WTC11 (cell line): ENCODE measurements around the gene SLC31A2.

Source experiments
- ELF4 ChIP-seq: sonication (generic); formaldehyde crosslinking; IDR thresholded peaks from 2 replicates; pipeline ENCODE4 v1.8.1; 2022; ENCODE audit warnings: low read depth, mild to moderate bottlenecking, moderate library complexity, missing genetic modification reagents
- FOXP1 ChIP-seq: sonication (generic); formaldehyde crosslinking; IDR thresholded peaks from 2 replicates; pipeline ENCODE4 v1.8.0; 2022; ENCODE audit warnings: missing genetic modification reagents, mild to moderate bottlenecking, moderate library complexity, borderline replicate concordance
- IRF2 ChIP-seq: sonication (generic); formaldehyde crosslinking; IDR thresholded peaks from 2 replicates; pipeline ENCODE4 v1.8.0; 2022; ENCODE audit warnings: low read depth, missing genetic modification reagents, borderline replicate concordance
- NR1H2 ChIP-seq: sonication (generic); formaldehyde crosslinking; IDR thresholded peaks from 2 replicates; pipeline ENCODE4 v1.9.0; 2021; ENCODE audit warnings: mild to moderate bottlenecking, moderate library complexity, missing genetic modification reagents
- SP1 ChIP-seq: sonication (generic); formaldehyde crosslinking; conservative IDR thresholded peaks from 2 replicates; pipeline ENCODE4 v1.8.1; 2022; ENCODE audit warnings: missing genetic modification reagents
- TEAD1 ChIP-seq: sonication (generic); formaldehyde crosslinking; IDR thresholded peaks from 2 replicates; pipeline ENCODE4 v1.8.0; 2022; ENCODE audit warnings: mild to moderate bottlenecking, missing genetic modification reagents
- TEAD4 ChIP-seq: sonication (generic); formaldehyde crosslinking; IDR thresholded peaks from 2 replicates; pipeline ENCODE4 v1.8.0; 2022; ENCODE audit warnings: mild to moderate bottlenecking, missing genetic modification reagents
- ZNF121 ChIP-seq: sonication (generic); formaldehyde crosslinking; IDR thresholded peaks from 2 replicates; pipeline ENCODE4 v1.8.0; 2023; ENCODE audit warnings: missing genetic modification reagents
- ZNF317 ChIP-seq: sonication (generic); formaldehyde crosslinking; IDR thresholded peaks from 2 replicates; pipeline ENCODE4 v1.8.1; 2023; ENCODE audit warnings: low read depth, mild to moderate bottlenecking, moderate library complexity, missing genetic modification reagents, borderline replicate concordance
- TF ChIP-seq, protein P1 (sequence below): fragments of 200-600 bp; IDR thresholded peaks from 2 replicates; pipeline ENCODE4 v1.8.0; 2022; ENCODE audit warnings: antibody characterized with exemption
- TF ChIP-seq, protein P2 (sequence below): sonication (generic); formaldehyde crosslinking; IDR thresholded peaks from 2 replicates; pipeline ENCODE4 v1.8.1; 2022; ENCODE audit warnings: low read depth, mild to moderate bottlenecking, moderate library complexity, missing genetic modification reagents, borderline replicate concordance
- TF ChIP-seq, protein P3 (sequence below): sonication (generic); formaldehyde crosslinking; IDR thresholded peaks from 2 replicates; pipeline ENCODE4 v1.8.0; 2022; ENCODE audit warnings: mild to moderate bottlenecking, missing genetic modification reagents
- TF ChIP-seq, protein P4 (sequence below): sonication (generic); formaldehyde crosslinking; IDR thresholded peaks from 2 replicates; pipeline ENCODE4 v1.8.1; 2022; ENCODE audit warnings: mild to moderate bottlenecking, moderate library complexity, missing genetic modification reagents

DNA sequence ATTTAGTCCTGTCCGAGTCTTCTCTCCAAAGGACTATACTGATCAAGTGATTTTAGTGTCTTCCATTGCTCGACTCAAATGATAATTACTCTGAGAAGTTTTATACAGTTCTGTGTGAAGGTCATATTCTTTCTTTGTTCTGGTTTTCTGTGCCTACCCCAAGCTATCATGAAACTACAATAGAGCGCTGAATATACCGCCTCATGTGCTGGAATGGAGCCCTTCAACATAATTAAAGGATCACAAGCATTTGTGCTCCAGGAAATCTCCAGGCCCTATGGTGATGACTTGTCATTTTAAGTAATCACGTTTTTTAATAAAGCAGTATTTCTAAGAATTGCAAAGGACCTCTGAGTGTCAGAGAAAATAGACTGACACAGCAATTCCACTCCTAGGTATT is 10.9 kb upstream of the SLC31A2 start:
- TF ChIP-seq, protein P1, sequence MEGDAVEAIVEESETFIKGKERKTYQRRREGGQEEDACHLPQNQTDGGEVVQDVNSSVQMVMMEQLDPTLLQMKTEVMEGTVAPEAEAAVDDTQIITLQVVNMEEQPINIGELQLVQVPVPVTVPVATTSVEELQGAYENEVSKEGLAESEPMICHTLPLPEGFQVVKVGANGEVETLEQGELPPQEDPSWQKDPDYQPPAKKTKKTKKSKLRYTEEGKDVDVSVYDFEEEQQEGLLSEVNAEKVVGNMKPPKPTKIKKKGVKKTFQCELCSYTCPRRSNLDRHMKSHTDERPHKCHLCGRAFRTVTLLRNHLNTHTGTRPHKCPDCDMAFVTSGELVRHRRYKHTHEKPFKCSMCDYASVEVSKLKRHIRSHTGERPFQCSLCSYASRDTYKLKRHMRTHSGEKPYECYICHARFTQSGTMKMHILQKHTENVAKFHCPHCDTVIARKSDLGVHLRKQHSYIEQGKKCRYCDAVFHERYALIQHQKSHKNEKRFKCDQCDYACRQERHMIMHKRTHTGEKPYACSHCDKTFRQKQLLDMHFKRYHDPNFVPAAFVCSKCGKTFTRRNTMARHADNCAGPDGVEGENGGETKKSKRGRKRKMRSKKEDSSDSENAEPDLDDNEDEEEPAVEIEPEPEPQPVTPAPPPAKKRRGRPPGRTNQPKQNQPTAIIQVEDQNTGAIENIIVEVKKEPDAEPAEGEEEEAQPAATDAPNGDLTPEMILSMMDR = no peak
- no peak for TF ChIP-seq IRF2 (CRISPR knock-in tag)
- TF ChIP-seq, protein P2, sequence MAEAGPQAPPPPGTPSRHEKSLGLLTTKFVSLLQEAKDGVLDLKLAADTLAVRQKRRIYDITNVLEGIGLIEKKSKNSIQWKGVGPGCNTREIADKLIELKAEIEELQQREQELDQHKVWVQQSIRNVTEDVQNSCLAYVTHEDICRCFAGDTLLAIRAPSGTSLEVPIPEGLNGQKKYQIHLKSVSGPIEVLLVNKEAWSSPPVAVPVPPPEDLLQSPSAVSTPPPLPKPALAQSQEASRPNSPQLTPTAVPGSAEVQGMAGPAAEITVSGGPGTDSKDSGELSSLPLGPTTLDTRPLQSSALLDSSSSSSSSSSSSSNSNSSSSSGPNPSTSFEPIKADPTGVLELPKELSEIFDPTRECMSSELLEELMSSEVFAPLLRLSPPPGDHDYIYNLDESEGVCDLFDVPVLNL = no peak
- TF ChIP-seq, protein P3, sequence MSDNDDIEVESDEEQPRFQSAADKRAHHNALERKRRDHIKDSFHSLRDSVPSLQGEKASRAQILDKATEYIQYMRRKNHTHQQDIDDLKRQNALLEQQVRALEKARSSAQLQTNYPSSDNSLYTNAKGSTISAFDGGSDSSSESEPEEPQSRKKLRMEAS (CRISPR knock-in tag) = no peak
- no peak for TF ChIP-seq ELF4
- TF ChIP-seq TEAD4 (CRISPR knock-in tag) = no peak
- no peak for TF ChIP-seq FOXP1
- TF ChIP-seq NR1H2 (CRISPR knock-in tag) = no peak
- TF ChIP-seq SP1 = no peak
- TF ChIP-seq, protein P4, sequence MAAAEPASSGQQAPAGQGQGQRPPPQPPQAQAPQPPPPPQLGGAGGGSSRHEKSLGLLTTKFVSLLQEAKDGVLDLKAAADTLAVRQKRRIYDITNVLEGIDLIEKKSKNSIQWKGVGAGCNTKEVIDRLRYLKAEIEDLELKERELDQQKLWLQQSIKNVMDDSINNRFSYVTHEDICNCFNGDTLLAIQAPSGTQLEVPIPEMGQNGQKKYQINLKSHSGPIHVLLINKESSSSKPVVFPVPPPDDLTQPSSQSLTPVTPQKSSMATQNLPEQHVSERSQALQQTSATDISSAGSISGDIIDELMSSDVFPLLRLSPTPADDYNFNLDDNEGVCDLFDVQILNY (CRISPR knock-in tag) = no peak
- no peak for TF ChIP-seq TEAD1 (CRISPR knock-in tag)
- TF ChIP-seq ZNF121 = no peak
- no peak for TF ChIP-seq ZNF317 (CRISPR knock-in tag)
